Breast epithelium (tissue), 3 donors: Measurements from ENCODE around the gene BCL11B.

ENCODE experiments used
- POLR2A ChIP-seq: fragments of 450-650 bp; IDR thresholded peaks from one replicate; pipeline ENCODE4 v1.6.1; 2016; ENCODE audit warnings: antibody characterized with exemption, mild to moderate bottlenecking, moderate library complexity
- POLR2AphosphoS5 ChIP-seq, 3 donors: sonication (generic); formaldehyde crosslinking; IDR thresholded peaks; one replicate each; pipeline ENCODE4 v1.6.1; 2017; ENCODE audit warnings: antibody characterized with exemption in 3 of 3
- TF ChIP-seq, protein P1 (sequence below), 3 donors: fragments of 450-650 bp; IDR thresholded peaks; one replicate each; pipeline ENCODE4 v1.5.1; 2016 to 2017; ENCODE audit warnings: antibody characterized with exemption in 3 of 3, mild to moderate bottlenecking in 3 of 3, moderate library complexity in 3 of 3

DNA sequence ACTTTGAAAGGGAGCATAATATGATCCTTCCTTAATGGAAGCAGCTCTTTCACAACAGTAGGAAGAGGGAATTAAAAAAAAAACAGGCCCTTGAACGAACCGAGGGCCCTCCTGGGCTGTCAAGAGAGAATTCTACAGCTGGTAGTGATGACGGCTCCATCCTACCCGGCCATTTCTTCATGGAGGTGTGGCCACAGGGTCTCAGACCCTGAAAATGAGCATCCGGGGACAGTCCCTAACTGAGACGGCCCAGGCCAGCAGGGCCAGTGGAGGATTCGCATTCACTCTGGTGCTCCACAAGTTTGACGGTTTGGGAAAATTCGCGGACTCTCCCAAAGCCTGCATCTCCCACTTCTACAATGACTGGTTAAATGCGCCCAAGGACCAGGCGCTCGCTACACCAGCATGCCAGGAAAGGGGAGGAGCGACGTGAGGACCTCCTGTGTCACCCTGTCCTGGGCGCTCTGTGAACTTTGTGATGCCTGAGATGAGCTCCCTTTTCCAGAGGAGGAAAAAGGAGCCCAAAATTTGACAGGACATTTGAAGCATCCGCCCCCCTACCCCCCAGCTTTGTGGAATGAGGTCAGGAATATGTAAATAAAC, 66.8 kb downstream of the BCL11B start:
- TF ChIP-seq, protein P1, sequence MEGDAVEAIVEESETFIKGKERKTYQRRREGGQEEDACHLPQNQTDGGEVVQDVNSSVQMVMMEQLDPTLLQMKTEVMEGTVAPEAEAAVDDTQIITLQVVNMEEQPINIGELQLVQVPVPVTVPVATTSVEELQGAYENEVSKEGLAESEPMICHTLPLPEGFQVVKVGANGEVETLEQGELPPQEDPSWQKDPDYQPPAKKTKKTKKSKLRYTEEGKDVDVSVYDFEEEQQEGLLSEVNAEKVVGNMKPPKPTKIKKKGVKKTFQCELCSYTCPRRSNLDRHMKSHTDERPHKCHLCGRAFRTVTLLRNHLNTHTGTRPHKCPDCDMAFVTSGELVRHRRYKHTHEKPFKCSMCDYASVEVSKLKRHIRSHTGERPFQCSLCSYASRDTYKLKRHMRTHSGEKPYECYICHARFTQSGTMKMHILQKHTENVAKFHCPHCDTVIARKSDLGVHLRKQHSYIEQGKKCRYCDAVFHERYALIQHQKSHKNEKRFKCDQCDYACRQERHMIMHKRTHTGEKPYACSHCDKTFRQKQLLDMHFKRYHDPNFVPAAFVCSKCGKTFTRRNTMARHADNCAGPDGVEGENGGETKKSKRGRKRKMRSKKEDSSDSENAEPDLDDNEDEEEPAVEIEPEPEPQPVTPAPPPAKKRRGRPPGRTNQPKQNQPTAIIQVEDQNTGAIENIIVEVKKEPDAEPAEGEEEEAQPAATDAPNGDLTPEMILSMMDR (IDR thresholded peaks at IDR 0.05): no peak
- TF ChIP-seq POLR2A (no peak), POLR2AphosphoS5 (IDR thresholded peaks at IDR 0.05) (no peak)
